Astrocyte (in vitro differentiated cells and primary cell): ENCODE results near the gene GYG1. TPM values are rescaled to one million over a fixed set of nuclear protein-coding genes. Genes with fewer than 3 reads are reported as not detected.

Experiments used
- DNase-seq: peaks from one replicate; pipeline ENCODE4 v3.0.0-alpha.2; 2010; ENCODE audit warnings: low read depth
- FAIRE-seq: peaks from 2 replicates; lab custom pipeline; 2011; peaks lifted over from hg19 to GRCh38; lab: Jason Lieb, UNC
- H2AFZ ChIP-seq: 2 replicates; pipeline ENCODE4 v1.6.0; 2012; ENCODE audit warnings: low read depth, low read length, inconsistent platforms
- H3K27ac ChIP-seq: 2 replicates; pipeline ENCODE4 v1.5.1; 2011; ENCODE audit warnings: low read depth, low read length, inconsistent platforms
- H3K27me3 ChIP-seq: 2 replicates; pipeline ENCODE4 v1.6.0; 2011; ENCODE audit warnings: low read length, inconsistent platforms; ENCODE audit not compliant: insufficient read depth
- H3K36me3 ChIP-seq: 2 replicates; pipeline ENCODE4 v1.5.1; 2011; ENCODE audit warnings: low read length, inconsistent platforms; ENCODE audit not compliant: insufficient read depth
- H3K4me1 ChIP-seq: 2 replicates; pipeline ENCODE4 v1.5.1; 2011; ENCODE audit warnings: low read length, inconsistent platforms; ENCODE audit not compliant: insufficient read depth
- H3K4me2 ChIP-seq: 2 replicates; pipeline ENCODE4 v1.6.0; 2012; ENCODE audit warnings: low read length, inconsistent platforms
- H3K4me3 ChIP-seq: 2 replicates; pipeline ENCODE4 v1.5.1; 2011; ENCODE audit warnings: low read depth, mild to moderate bottlenecking, low read length, inconsistent platforms; ENCODE audit not compliant: insufficient read depth
- H3K79me2 ChIP-seq: 2 replicates; pipeline ENCODE4 v1.6.0; 2012; ENCODE audit warnings: mild to moderate bottlenecking, low read length, inconsistent platforms; ENCODE audit not compliant: insufficient read depth
- H3K9ac ChIP-seq: 2 replicates; pipeline ENCODE4 v1.6.0; 2012; ENCODE audit warnings: mild to moderate bottlenecking, low read length, inconsistent platforms
- H3K9me3 ChIP-seq: 2 replicates; pipeline ENCODE4 v1.5.1; 2012; ENCODE audit warnings: low read depth, mild to moderate bottlenecking, low read length, inconsistent platforms; ENCODE audit not compliant: insufficient read depth
- H4K20me1 ChIP-seq: 2 replicates; pipeline ENCODE4 v1.6.0; 2012; ENCODE audit warnings: low read length, inconsistent platforms; ENCODE audit not compliant: insufficient read depth
- H3K27ac Mint-ChIP-seq: one replicate; pipeline ENCODE4 v1.8.0; 2021; ENCODE audit warnings: mild to moderate bottlenecking, mixed read lengths; ENCODE audit not compliant: unreplicated experiment
- H3K27me3 Mint-ChIP-seq: one replicate; pipeline ENCODE4 v1.8.0; 2021; ENCODE audit warnings: low read depth, mixed read lengths; ENCODE audit not compliant: unreplicated experiment
- H3K36me3 Mint-ChIP-seq: one replicate; pipeline ENCODE4 v1.8.0; 2021; ENCODE audit warnings: low read depth, mixed read lengths; ENCODE audit not compliant: unreplicated experiment
- H3K4me1 Mint-ChIP-seq: one replicate; pipeline ENCODE4 v1.8.0; 2021; ENCODE audit warnings: low read depth, mixed read lengths; ENCODE audit not compliant: unreplicated experiment
- H3K4me3 Mint-ChIP-seq: one replicate; pipeline ENCODE4 v1.8.0; 2021; ENCODE audit warnings: mild to moderate bottlenecking, moderate library complexity, mixed read lengths; ENCODE audit not compliant: unreplicated experiment
- H3K9me3 Mint-ChIP-seq: one replicate; pipeline ENCODE4 v1.8.0; 2021; ENCODE audit warnings: mild to moderate bottlenecking, mixed read lengths; ENCODE audit not compliant: unreplicated experiment
- EZH2 ChIP-seq: IDR thresholded peaks from 2 replicates; pipeline ENCODE4 v1.6.1; 2012; ENCODE audit warnings: mild to moderate bottlenecking, low read length, inconsistent platforms; ENCODE audit not compliant: insufficient read depth
- total RNA-seq: library from RNA; stranded (reverse); gene quantifications from 2 replicates; pipeline ENCODE4 v1.2.1, GENCODE V29; 2021
- TF ChIP-seq, protein P1 (sequence below): IDR thresholded peaks from 2 replicates; pipeline ENCODE4 v1.5.1; 2011; ENCODE audit warnings: low read depth, mild to moderate bottlenecking, inconsistent platforms, low read length, moderate library complexity; ENCODE audit not compliant: insufficient read depth

The GYG1 gene
- total RNA-seq, 1 donor from 2014 or later, result 41.9 TPM

DNA sequence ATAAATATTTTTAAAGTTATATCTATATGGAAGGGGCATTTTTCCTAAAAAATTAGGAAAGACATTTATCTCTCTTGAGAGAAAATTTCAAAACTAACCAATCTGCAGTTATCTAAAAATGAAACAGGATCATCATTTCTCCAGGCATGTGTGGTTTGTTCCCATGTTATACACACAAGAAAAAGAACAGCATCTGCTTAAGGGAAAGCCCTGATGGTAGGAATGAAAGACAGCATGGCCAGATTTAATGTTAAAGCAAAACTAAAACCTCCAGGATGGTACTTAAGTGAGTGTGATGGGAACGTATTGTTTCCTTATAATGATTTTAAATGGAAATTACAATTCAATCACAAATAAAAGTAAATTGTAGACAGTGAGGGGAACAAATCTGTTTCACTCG, 46.2 kb upstream of the GYG1 start:
- H3K4me1 Mint-ChIP-seq, result no peaks in the 10 kb centered on the region
- DNase-seq, result no peak
- Histone ChIP-seq H3K4me3 (no peak overlapping the region), H3K79me2 (no peaks in the 10 kb centered on the region), H3K9me3 (no peaks in the 10 kb centered on the region), H3K27me3 (no peaks in the 10 kb centered on the region), H3K4me1 (peaks cover 6% of the 10 kb centered on the region), H3K9ac (no peak overlapping the region), H3K27ac (no peak overlapping the region), H2AFZ (no peak overlapping the region), H3K36me3 (no peaks in the 10 kb centered on the region), H4K20me1 (no peaks in the 10 kb centered on the region), H3K4me2 (no peak overlapping the region)
- H3K27me3 Mint-ChIP-seq, result peaks cover 4% of the 10 kb centered on the region
- H3K9me3 Mint-ChIP-seq, result peaks cover 2% of the 10 kb centered on the region
- no peak overlapping the region for H3K27ac Mint-ChIP-seq
- no peak for FAIRE-seq
- H3K4me3 Mint-ChIP-seq, result no peak overlapping the region
- H3K36me3 Mint-ChIP-seq, result no peaks in the 10 kb centered on the region
- TF ChIP-seq, protein P1, sequence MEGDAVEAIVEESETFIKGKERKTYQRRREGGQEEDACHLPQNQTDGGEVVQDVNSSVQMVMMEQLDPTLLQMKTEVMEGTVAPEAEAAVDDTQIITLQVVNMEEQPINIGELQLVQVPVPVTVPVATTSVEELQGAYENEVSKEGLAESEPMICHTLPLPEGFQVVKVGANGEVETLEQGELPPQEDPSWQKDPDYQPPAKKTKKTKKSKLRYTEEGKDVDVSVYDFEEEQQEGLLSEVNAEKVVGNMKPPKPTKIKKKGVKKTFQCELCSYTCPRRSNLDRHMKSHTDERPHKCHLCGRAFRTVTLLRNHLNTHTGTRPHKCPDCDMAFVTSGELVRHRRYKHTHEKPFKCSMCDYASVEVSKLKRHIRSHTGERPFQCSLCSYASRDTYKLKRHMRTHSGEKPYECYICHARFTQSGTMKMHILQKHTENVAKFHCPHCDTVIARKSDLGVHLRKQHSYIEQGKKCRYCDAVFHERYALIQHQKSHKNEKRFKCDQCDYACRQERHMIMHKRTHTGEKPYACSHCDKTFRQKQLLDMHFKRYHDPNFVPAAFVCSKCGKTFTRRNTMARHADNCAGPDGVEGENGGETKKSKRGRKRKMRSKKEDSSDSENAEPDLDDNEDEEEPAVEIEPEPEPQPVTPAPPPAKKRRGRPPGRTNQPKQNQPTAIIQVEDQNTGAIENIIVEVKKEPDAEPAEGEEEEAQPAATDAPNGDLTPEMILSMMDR, result no peak
- TF ChIP-seq EZH2, result no peak

DNA sequence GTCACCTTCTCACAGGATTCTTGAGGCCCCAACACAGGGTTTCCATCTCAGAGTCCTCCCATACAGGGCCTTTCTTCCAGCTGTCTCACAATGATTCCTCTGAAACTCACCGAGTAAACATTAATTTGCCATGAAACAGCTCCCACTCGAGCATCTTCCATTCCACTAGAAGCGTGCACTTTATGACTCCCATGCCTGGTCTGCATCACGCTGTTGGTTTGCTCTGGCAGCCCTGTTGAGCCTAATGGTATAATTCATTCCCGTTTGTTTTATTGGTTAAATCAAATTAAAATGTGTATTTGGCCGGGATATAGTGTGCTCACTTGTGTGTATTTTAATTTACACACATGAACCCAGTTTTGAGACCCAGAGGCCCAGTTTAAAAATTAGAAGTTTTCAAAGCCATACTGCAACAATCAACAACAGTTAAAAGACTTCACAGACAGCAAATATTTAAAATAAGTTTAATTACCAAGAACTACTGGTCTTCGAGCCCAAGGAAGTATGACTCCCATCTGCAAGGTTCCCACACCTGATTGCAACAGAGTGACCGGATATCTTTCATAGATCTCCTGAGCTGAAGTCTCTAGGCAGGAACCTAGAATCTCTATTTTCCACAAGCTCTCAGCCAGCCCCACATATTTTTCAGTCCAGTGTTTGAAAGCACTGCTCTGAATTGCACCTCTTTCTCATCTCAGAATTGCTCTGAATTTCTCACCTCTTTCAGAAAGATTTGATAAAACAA, 42.3 kb upstream of the GYG1 start:
- no peak overlapping the region for H3K27ac Mint-ChIP-seq

More for the DNA sequence above, 42.3 kb upstream of the GYG1 start:
- Histone ChIP-seq H3K4me3 (no peak overlapping the region), H3K27ac (no peak overlapping the region), H3K9ac (no peak overlapping the region), H3K9me3 (no peaks in the 10 kb centered on the region), H3K27me3 (no peaks in the 10 kb centered on the region), H3K36me3 (no peaks in the 10 kb centered on the region), H3K79me2 (no peaks in the 10 kb centered on the region), H3K4me1 (no peaks in the 10 kb centered on the region), H2AFZ (no peak overlapping the region), H3K4me2 (no peak overlapping the region), H4K20me1 (no peaks in the 10 kb centered on the region)
- DNase-seq (no peak), FAIRE-seq (no peak)
- H3K4me1 Mint-ChIP-seq, result no peaks in the 10 kb centered on the region
- no peaks in the 10 kb centered on the region for H3K36me3 Mint-ChIP-seq
- no peak overlapping the region for H3K4me3 Mint-ChIP-seq
- H3K27me3 Mint-ChIP-seq, result peaks cover 1% of the 10 kb centered on the region
- TF ChIP-seq EZH2, result no peak
- TF ChIP-seq, protein P1, result no peak
- H3K9me3 Mint-ChIP-seq, result no peaks in the 10 kb centered on the region
